ENCODE results near the gene KRTAP10-11. TPM values are rescaled to one million over a fixed set of nuclear protein-coding genes. Genes with fewer than 3 reads are reported as not detected.

KRTAP10-11 gene
- total and polyA plus RNA-seq, 2 of the 8 experiments (the other 6 are each of a cell fraction or from before 2014, with no cell fraction given): not detected

- TF ChIP-seq KDM5A (IDR thresholded peaks at IDR 0.05; ENCODE audit: low read length): no peak
- no peak for TF ChIP-seq RAD21 (IDR thresholded peaks at IDR 0.05 in 1 of 2, conservative IDR thresholded peaks at IDR 0.05 in 1 of 2; ENCODE audit: low read depth in 2 of 2, low read length in 2 of 2)
- no peak for TF ChIP-seq ATF2 (IDR thresholded peaks at IDR 0.05; ENCODE audit: low read length)
- no peak for TF ChIP-seq CHD1 (IDR thresholded peaks at IDR 0.05; ENCODE audit: low read depth, low read length)
- 73% methylated on average over 8 of the region's 21 CpGs; no CpG with 5 or more reads in 1 of the 2 experiments for WGBS, 2 experiments (ENCODE audit: extremely low coverage in 1 of 2, insufficient coverage in 1 of 2, insufficient read length in 1 of 2, insufficient replicate concordance in 2 of 2, low coverage in 1 of 2, low lambda C conversion rate in 2 of 2, missing lambda C conversion rate in 1 of 2)
These were observed 43.8 kb upstream of the KRTAP10-11 start for GRCh38 chr21:44602463-44602850.

More at GRCh38 chr21:44602463-44602850, 43.8 kb upstream of the KRTAP10-11 start:
- Histone ChIP-seq H3K4me3 (ENCODE audit: extremely low read depth in 1 of 4, insufficient read depth in 2 of 4, low read depth in 3 of 4, low read length in 4 of 4) (no peak overlapping the region), H2AFZ (ENCODE audit: low read length) (no peak overlapping the region), H2BK5ac (ENCODE audit: low read depth, low read length) (no peak overlapping the region), H3K27ac (ENCODE audit: low read depth, low read length) (no peak overlapping the region), H2BK15ac (ENCODE audit: low read length) (no peak overlapping the region), H2AK5ac (ENCODE audit: low read depth, low read length) (no peak overlapping the region), H3K14ac (ENCODE audit: insufficient read length) (no peak overlapping the region), H3K36me3 (ENCODE audit: control insufficient read depth in 2 of 4, insufficient read depth in 4 of 4, low read length in 3 of 4) (no peaks in the 10 kb centered on the region; a peak in 1 of 8 replicates), H2BK120ac (replicated peaks; ENCODE audit: low read depth, low read length) (no peak overlapping the region), H3K56ac (replicated peaks; ENCODE audit: insufficient read length, low read depth, low read length) (no peak overlapping the region), H3K79me2 (ENCODE audit: control insufficient read depth in 1 of 2, insufficient read depth in 2 of 2, low read length in 2 of 2) (no peaks in the 10 kb centered on the region), H3K27me3 (replicated peaks in 1 of 4; ENCODE audit: control insufficient read depth in 3 of 4, extremely low read depth in 1 of 4, insufficient read depth in 3 of 4, low read length in 3 of 4) (no peaks in the 10 kb centered on the region), H3K18ac (ENCODE audit: extremely low read depth, low read length) (no peak overlapping the region), H4K8ac (ENCODE audit: extremely low read depth, insufficient read depth, low read length) (no peak overlapping the region; the same call in 1 of the 2 replicates), H4K5ac (ENCODE audit: insufficient read length, low read depth, low read length) (no peak overlapping the region), H3K23me2 (ENCODE audit: low read depth, low read length) (0 out of 2 replicates have a peak, but pooled peaks cover 2% of the 10 kb centered on the region), H2BK20ac (ENCODE audit: low read length) (no peak overlapping the region), H4K91ac (replicated peaks; ENCODE audit: insufficient read length, low read length) (no peak overlapping the region), H3K79me1 (ENCODE audit: low read depth, low read length) (no peaks in the 10 kb centered on the region), H3K4me1 (replicated peaks in 1 of 4; ENCODE audit: control insufficient read depth in 3 of 4, insufficient read depth in 4 of 4, low read length in 3 of 4) (peaks cover 0 to 6% (median 2%) of the 10 kb centered on the region in 4 experiments; a peak in 4 of 7 replicates), H2BK12ac (ENCODE audit: low read depth, low read length) (0 out of 2 replicates have a peak overlapping the region, but pooled peaks have one; percentile 75), H3K9ac (replicated peaks in 1 of 4; ENCODE audit: extremely low read depth in 1 of 4, low read depth in 3 of 4, low read length in 3 of 4) (no peak overlapping the region), H3K4me2 (ENCODE audit: insufficient read depth in 1 of 2, low read depth in 2 of 2, low read length in 2 of 2) (no peak overlapping the region), H3K23ac (ENCODE audit: insufficient read length) (no peak overlapping the region), H3K4ac (replicated peaks; ENCODE audit: insufficient read length, low read depth, low read length) (no peak overlapping the region), H3K9me3 (ENCODE audit: insufficient read depth in 2 of 2, low read depth in 1 of 2, low read length in 1 of 2) (peaks cover 0 to 5% of the 10 kb centered on the region in 2 experiments; a peak in 1 of 4 replicates), H4K20me1 (replicated peaks in 1 of 2; ENCODE audit: control insufficient read depth in 1 of 2, insufficient read depth in 2 of 2, low read length in 2 of 2) (no peaks in the 10 kb centered on the region)
- CTCF ChIA-PET (ENCODE audit: partially characterized antibody): interaction anchor here (1.0 to 1.5 kb wide), 2 partner anchors 10 to 11 kb away, joined by 3 to 4 read pairs; partner anchors contain the start of gene KRTAP10-6
- no peak for DNase-seq (ENCODE audit: low read depth in 1 of 2, low spot score in 2 of 2)
- POLR2A ChIA-PET (ENCODE audit: partially characterized antibody): interaction anchor here (1.2 kb wide), 1 partner anchor 51 kb away, joined by 3 read pairs; the partner anchor contains the start of gene KRTAP10-2
- FAIRE-seq: no peak
